HepG2 (cell line): ENCODE measurements around the gene SAMD14. TPM values are rescaled to one million over a fixed set of nuclear protein-coding genes. Genes with fewer than 3 reads are reported as not detected.

Experiments
- ARID4A ChIP-seq: sonication (generic); formaldehyde crosslinking; IDR thresholded peaks from 2 replicates; pipeline ENCODE4 v1.5.0; 2020; ENCODE audit warnings: mild to moderate bottlenecking, missing genetic modification reagents, borderline replicate concordance
- HNF1B ChIP-seq: sonication (generic); formaldehyde crosslinking; IDR thresholded peaks from 2 replicates; pipeline ENCODE4 v1.5.1; 2020; ENCODE audit warnings: mild to moderate bottlenecking, moderate library complexity, missing genetic modification reagents
- HNF4A ChIP-seq: sonication (generic); formaldehyde crosslinking; IDR thresholded peaks from 2 replicates; pipeline ENCODE4 v1.4.0; 2020; ENCODE audit warnings: missing genetic modification reagents
- TFAP4 ChIP-seq: sonication (generic); IDR thresholded peaks from 2 replicates; pipeline ENCODE4 v1.6.1; 2016; ENCODE audit warnings: low read depth, borderline replicate concordance
- TIGD3 ChIP-seq: sonication (generic); formaldehyde crosslinking; IDR thresholded peaks from 2 replicates; pipeline ENCODE4 v1.5.1; 2020; ENCODE audit warnings: mild to moderate bottlenecking, missing genetic modification reagents, borderline replicate concordance
- ZBTB7A ChIP-seq: sonication (generic); formaldehyde crosslinking; IDR thresholded peaks from 2 replicates; pipeline ENCODE4 v1.8.0; 2022; ENCODE audit warnings: mild to moderate bottlenecking, missing genetic modification reagents
- ZNF10 ChIP-seq: sonication (generic); formaldehyde crosslinking; IDR thresholded peaks from 2 replicates; pipeline ENCODE4 v1.4.0; 2020; ENCODE audit warnings: mild to moderate bottlenecking, low read depth, missing genetic modification reagents, borderline replicate concordance
- ZNF225 ChIP-seq: sonication (generic); formaldehyde crosslinking; IDR thresholded peaks from 2 replicates; pipeline ENCODE4 v1.4.0; 2020; ENCODE audit warnings: mild to moderate bottlenecking, missing genetic modification reagents
- ZNF253 ChIP-seq: sonication (generic); formaldehyde crosslinking; IDR thresholded peaks from 2 replicates; pipeline ENCODE4 v1.8.0; 2022; ENCODE audit warnings: mild to moderate bottlenecking, missing genetic modification reagents, borderline replicate concordance
- ZNF747 ChIP-seq: sonication (generic); formaldehyde crosslinking; IDR thresholded peaks from 2 replicates; pipeline ENCODE4 v1.8.1; 2023; ENCODE audit warnings: missing genetic modification reagents, mild to moderate bottlenecking, borderline replicate concordance
- polyA plus RNA-seq, 8 experiments: library from polyadenylated mRNA; depleted of rRNA in 3 of 8; stranded (reverse) in 7 of 8; unstranded in 1 of 8; fragments of >200 nt; fragmentation: Illumina TruSeq in 4 of 8; extraction: Trizol in 4 of 8; gene quantifications; 2 replicates each; pipeline versions ENCODE4 v1.2.1 to v1.2.3, GENCODE V29; 2011 to 2016; ENCODE audit warnings: low read depth in 4 of 8, missing spikeins in 1 of 8, mixed read lengths in 1 of 8; ENCODE audit not compliant: insufficient read depth in 1 of 8
- total RNA-seq, 5 experiments: library from RNA; depleted of rRNA; stranded (reverse); fragments of >200 nt; fragmentation: Illumina TruSeq; extraction: Trizol; gene quantifications; 2 replicates each; pipeline ENCODE4 v1.2.3, GENCODE V29; 2016; ENCODE audit warnings: low read depth in 1 of 5

Gene SAMD14
- total and polyA plus RNA-seq, 2 of the 13 experiments (the other 11 are each of a cell fraction or from before 2014, with no cell fraction given): 0.07 to 0.22 TPM

- TF ChIP-seq TFAP4 (peak; percentile 41; the same call in 1 of the 2 replicates), ZNF10 (CRISPR knock-in tag) (no peak), ZNF747 (CRISPR knock-in tag) (no peak), ZBTB7A (CRISPR knock-in tag) (peak; percentile 65; the same call in 1 of the 2 replicates), ZNF225 (CRISPR knock-in tag) (peak; percentile 58; the same call in 1 of the 2 replicates), ZNF253 (CRISPR knock-in tag) (no peak), HNF4A (CRISPR knock-in tag) (peak; percentile 58; the same call in 1 of the 2 replicates), HNF1B (CRISPR knock-in tag) (no peak), TIGD3 (CRISPR knock-in tag) (no peak), ARID4A (peak; percentile 40; the same call in 1 of the 2 replicates)
These were observed 16.4 kb upstream of the SAMD14 start (continued) for GRCh38 chr17:50146230-50146926.
